Activated T-cell treated with anti-CD3 and anti-CD28 coated beads, Interleukin-2, amount 50 U/mL, for 4 hours (primary cell): ENCODE measurements around the gene OR6Q1. TPM values are rescaled to one million over a fixed set of nuclear protein-coding genes. Genes with fewer than 3 reads are reported as not detected.
"Not testable (repeated sequence)": the region's sequence is repeated elsewhere in the genome, so short reads cannot be mapped to it uniquely, and the experiment has no call there.

Experiments used
- ATAC-seq, 2 donors: fragments of 200-7000 bp; cut with Tn5 transposase; one replicate each; pipeline ENCODE4 v1.10.0; 2021
- DNase-seq: peaks from one replicate; pipeline ENCODE4 v3.0.0-alpha.2; 2020
- H3K27me3 Mint-ChIP-seq: one replicate; pipeline ENCODE4 v1.8.0; 2021; ENCODE audit warnings: low read depth, mixed read lengths
- H3K36me3 Mint-ChIP-seq: one replicate; pipeline ENCODE4 v1.8.0; 2022; ENCODE audit warnings: mixed read lengths; ENCODE audit not compliant: insufficient read depth
- H3K4me1 Mint-ChIP-seq: one replicate; pipeline ENCODE4 v1.8.0; 2021; ENCODE audit warnings: low read depth, mixed read lengths
- H3K4me3 Mint-ChIP-seq: one replicate; pipeline ENCODE4 v1.8.0; 2021; ENCODE audit warnings: mild to moderate bottlenecking, moderate library complexity, mixed read lengths
- H3K9me3 Mint-ChIP-seq: one replicate; pipeline ENCODE4 v1.8.0; 2021; ENCODE audit warnings: mixed read lengths
- total RNA-seq, 3 donors: library from RNA; stranded (reverse); gene quantifications; one replicate each; pipeline ENCODE4 v1.2.1, GENCODE V29; 2021

Gene OR6Q1
- not detected for total RNA-seq

DNA sequence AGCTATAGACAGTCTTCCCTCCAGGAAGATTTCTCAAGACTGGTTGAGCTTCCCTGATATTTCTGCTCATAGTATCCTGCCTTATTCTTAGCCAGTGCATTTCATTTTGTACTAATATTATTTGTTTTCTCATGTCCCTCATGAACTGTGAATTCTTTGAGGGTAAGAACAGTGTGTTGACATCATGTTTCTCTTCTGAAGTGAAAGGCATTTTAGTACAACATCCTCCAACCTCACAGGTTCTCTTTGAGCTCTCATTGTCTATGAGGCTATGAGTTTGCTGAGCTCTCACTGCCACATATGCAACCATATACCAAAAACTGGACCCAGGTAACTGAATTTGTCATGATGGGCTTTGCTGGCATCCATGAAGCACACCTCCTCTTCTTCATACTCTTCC is at the start of gene OR6Q1:
TSS of gene OR6Q1 (plus strand) at position 301 of the 400 bp plus-strand sequence. CDS start at position 301, 0 bp downstream.
- no peaks in the 10 kb centered on the region for H3K4me1 Mint-ChIP-seq
- ATAC-seq (no peak), DNase-seq (no peak)
- peaks cover 2% of the 10 kb centered on the region for H3K27me3 Mint-ChIP-seq
- no peak within 1 kb of the TSS for H3K4me3 Mint-ChIP-seq
- no peaks in the 10 kb centered on the region for H3K36me3 Mint-ChIP-seq
- no peaks in the 10 kb centered on the region for H3K9me3 Mint-ChIP-seq

GRCh38 chr11:57981536-57981935 is 49.2 kb upstream of the OR6Q1 start:
- Mint-ChIP-seq H3K27me3 (peaks cover 13% of the 10 kb centered on the region), H3K36me3 (no peaks in the 10 kb centered on the region), H3K4me1 (no peaks in the 10 kb centered on the region), H3K9me3 (no peaks in the 10 kb centered on the region), H3K4me3 (no peak overlapping the region)
- ATAC-seq: no peak
- no peak for DNase-seq

DNA sequence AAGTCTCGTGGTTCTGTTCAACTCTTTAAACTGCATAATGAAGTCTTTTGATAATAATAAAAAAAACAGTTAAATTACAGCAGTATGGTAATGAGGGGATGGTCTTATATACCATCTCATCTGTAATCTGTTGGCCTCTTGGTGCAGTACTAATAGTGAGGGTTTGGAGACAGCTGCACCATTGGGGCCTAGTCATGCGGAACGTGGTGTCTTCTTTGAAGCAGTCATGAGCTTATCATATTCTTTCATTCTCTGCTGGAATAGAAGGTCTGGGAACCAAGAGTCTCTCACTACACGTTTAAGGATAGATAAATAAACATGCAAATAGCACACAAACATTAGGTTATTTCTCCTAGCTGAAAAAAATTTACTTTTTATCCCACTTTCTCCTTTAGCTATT is 48.0 kb upstream of the OR6Q1 start:
- ATAC-seq (no peak), DNase-seq (no peak)
- no peaks in the 10 kb centered on the region for H3K4me1 Mint-ChIP-seq
- H3K4me3 Mint-ChIP-seq: no peak overlapping the region
- H3K9me3 Mint-ChIP-seq: no peaks in the 10 kb centered on the region
- peaks cover 13% of the 10 kb centered on the region for H3K27me3 Mint-ChIP-seq
- no peaks in the 10 kb centered on the region for H3K36me3 Mint-ChIP-seq

DNA sequence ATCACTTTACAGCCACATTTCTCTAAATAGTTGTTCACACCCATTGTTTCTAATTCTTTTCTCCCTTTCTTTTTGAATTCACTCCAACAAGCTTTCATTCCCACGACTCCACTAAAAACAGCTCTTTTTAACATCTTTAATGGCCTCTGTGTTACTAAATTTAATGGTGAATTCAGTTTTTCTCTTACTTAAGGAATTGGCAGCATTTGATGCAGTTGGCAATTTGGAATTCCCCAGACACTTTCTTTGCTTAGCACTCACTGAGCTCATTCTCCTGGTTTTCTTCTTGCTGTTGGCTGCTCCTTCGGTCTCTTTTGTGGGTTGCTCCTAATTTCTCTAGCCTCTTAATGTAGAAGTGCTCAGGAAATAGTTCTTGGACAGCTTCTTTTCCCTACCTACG is 47.6 kb upstream of the OR6Q1 start:
- Mint-ChIP-seq H3K36me3 (no peaks in the 10 kb centered on the region), H3K4me1 (no peaks in the 10 kb centered on the region), H3K9me3 (no peaks in the 10 kb centered on the region), H3K4me3 (no peak overlapping the region), H3K27me3 (peaks cover 13% of the 10 kb centered on the region)
- no peak for ATAC-seq
- no peak for DNase-seq

GRCh38 chr11:57999523-57999922 is 31.2 kb upstream of the OR6Q1 start:
- H3K4me1 Mint-ChIP-seq, H3K9me3 Mint-ChIP-seq, H3K36me3 Mint-ChIP-seq, ATAC-seq, DNase-seq, H3K4me3 Mint-ChIP-seq: not testable (repeated sequence)
- peaks cover 20% of the 10 kb centered on the region for H3K27me3 Mint-ChIP-seq

- H3K27me3 Mint-ChIP-seq: peaks cover 24% of the 10 kb centered on the region
- not testable (repeated sequence) for H3K36me3 Mint-ChIP-seq, H3K4me3 Mint-ChIP-seq, ATAC-seq, H3K9me3 Mint-ChIP-seq, H3K4me1 Mint-ChIP-seq, DNase-seq
Measured at GRCh38 chr11:58000021-58000420, 30.7 kb upstream of the OR6Q1 start.

- Mint-ChIP-seq H3K9me3 (no peaks in the 10 kb centered on the region), H3K27me3 (peaks cover 26% of the 10 kb centered on the region), H3K4me3 (no peak overlapping the region), H3K4me1 (peaks cover 3% of the 10 kb centered on the region), H3K36me3 (no peaks in the 10 kb centered on the region)
- DNase-seq (no peak), ATAC-seq (no peak)
Measured at GRCh38 chr11:58000699-58001098, 30.1 kb upstream of the OR6Q1 start.

DNA sequence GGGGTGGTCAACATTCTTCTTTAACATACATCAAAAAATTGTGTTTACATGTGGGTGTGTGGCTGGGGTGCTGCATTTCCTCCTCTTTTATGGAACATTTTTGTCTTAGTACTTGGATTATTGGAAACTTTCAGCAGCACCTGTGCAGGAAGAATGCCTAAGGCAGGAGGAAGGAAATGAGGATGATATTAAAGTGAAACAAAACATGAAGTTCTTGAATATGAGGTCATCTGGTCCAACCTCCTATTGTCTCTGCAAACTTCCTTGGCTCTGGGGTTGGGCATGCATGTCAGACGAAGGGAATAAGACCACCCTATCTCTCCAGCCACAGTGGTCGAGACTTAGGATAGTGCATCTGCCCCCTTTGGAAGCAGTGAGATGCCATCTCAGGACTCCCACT is 27.7 kb upstream of the OR6Q1 start:
- ATAC-seq (no peak), DNase-seq (no peak)
- Mint-ChIP-seq H3K27me3 (peaks cover 32% of the 10 kb centered on the region), H3K4me3 (no peak overlapping the region), H3K4me1 (peaks cover 3% of the 10 kb centered on the region), H3K9me3 (no peaks in the 10 kb centered on the region), H3K36me3 (no peaks in the 10 kb centered on the region)

DNA sequence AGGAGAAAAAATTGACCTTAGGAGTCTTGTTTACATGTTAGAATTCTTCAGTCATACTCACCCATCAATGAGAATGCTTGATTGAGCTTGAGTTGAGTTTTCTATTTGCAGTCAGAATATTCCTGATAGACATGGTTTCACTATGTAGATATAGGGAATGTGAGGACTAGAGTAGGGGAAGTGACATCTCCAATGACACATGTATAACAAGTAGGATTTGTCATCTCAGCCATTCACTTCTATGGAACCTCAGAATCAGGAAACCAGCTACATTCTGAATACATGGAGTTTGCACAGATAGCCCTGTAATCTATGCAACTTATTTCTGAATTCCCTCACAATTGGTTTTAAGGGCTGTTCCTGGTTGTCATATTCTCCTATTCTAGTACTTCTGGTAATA is 27.2 kb upstream of the OR6Q1 start:
- H3K9me3 Mint-ChIP-seq: no peaks in the 10 kb centered on the region
- peaks cover 32% of the 10 kb centered on the region for H3K27me3 Mint-ChIP-seq
- ATAC-seq (no peak), DNase-seq (no peak)
- H3K4me1 Mint-ChIP-seq: peaks cover 3% of the 10 kb centered on the region
- no peaks in the 10 kb centered on the region for H3K36me3 Mint-ChIP-seq
- no peak overlapping the region for H3K4me3 Mint-ChIP-seq

DNA sequence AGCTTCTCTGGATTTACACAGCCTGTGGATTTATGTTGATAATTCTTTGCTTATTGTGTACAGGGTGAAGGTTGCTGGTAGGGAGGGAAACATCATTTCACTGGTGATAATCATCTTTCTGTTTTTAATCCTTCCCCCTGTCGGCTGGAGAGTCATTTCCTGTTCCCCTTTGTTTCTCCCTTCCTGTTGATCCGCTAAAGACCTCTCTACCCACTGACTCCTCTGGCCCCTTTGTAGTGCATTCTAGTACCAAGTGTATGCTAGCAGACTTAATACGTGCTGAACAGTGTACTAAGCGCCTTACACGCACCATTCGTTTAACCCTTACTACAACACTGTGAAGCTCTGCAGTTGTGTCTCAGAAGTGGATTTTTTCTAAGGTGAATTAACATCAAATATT is 26.1 kb upstream of the OR6Q1 start:
- Mint-ChIP-seq H3K9me3 (no peaks in the 10 kb centered on the region), H3K36me3 (no peaks in the 10 kb centered on the region), H3K4me1 (peaks cover 3% of the 10 kb centered on the region), H3K4me3 (no peak overlapping the region), H3K27me3 (peaks cover 32% of the 10 kb centered on the region)
- ATAC-seq: no peak
- DNase-seq: no peak

DNA sequence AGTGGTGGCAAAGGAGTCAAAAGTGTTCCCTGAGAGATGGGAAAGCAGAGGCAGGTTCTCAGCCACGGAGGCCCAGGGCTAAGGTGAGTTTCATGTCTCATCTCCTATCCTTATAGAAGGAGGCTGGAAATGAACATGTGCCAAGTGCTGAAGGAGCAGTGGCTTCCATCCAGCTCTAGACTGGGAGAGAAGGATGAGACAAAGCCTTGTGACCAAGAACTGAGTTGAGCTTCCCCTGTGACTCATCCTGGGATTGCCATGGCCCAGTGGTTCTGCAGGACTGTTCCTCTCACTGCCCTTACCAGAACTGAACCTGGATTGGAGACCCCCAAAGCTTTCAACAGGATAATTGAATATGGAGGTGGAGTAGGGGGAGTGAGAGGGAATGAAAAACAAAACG is 23.8 kb upstream of the OR6Q1 start:
- no peaks in the 10 kb centered on the region for H3K36me3 Mint-ChIP-seq
- ATAC-seq (no peak), DNase-seq (no peak)
- peaks cover 3% of the 10 kb centered on the region for H3K4me1 Mint-ChIP-seq
- no peak overlapping the region for H3K4me3 Mint-ChIP-seq
- H3K9me3 Mint-ChIP-seq: no peaks in the 10 kb centered on the region
- H3K27me3 Mint-ChIP-seq: peaks cover 26% of the 10 kb centered on the region

DNA sequence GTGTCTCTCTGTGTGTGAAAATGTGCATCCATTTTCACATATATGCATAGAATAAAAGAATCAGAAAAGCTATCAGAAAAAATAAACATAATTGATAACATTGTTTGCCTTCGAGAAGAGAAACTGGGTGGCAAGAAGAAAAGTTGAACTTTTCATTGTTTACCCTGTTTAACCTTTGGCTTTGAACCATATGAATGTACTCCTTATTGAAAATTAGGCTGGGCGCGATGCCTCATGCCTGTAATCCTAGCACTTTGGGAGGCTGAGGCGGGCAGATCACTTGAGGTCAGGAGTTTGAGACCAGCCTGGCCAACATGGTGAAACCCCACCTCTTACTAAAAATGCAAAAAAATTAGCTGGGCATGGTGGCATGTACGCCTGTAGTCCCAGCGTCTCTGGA is 19.0 kb upstream of the OR6Q1 start:
- Mint-ChIP-seq H3K4me3 (no peak overlapping the region), H3K4me1 (no peaks in the 10 kb centered on the region), H3K27me3 (peaks cover under 1% of the 10 kb centered on the region), H3K36me3 (no peaks in the 10 kb centered on the region), H3K9me3 (no peaks in the 10 kb centered on the region)
- ATAC-seq (no peak), DNase-seq (no peak)

GRCh38 chr11:58023435-58023931 is 7.3 kb upstream of the OR6Q1 start, which contains the start of gene OR9Q1:
TSS of gene OR9Q1 (plus strand) at chr11:58023881. CDS start at chr11:58179445, 155,564 bp downstream.
- Mint-ChIP-seq H3K27me3 (no peaks in the 10 kb centered on the region), H3K9me3 (no peaks in the 10 kb centered on the region), H3K4me1 (no peaks in the 10 kb centered on the region), H3K4me3 (no peak within 1 kb of the TSS), H3K36me3 (no peaks in the 10 kb centered on the region)
- no peak for ATAC-seq
- DNase-seq: no peak

GRCh38 chr11:58024601-58025091 is 6.1 kb upstream of the OR6Q1 start:
- Mint-ChIP-seq H3K27me3 (no peaks in the 10 kb centered on the region), H3K36me3 (no peaks in the 10 kb centered on the region), H3K4me1 (no peaks in the 10 kb centered on the region), H3K4me3 (no peak overlapping the region), H3K9me3 (no peaks in the 10 kb centered on the region)
- no peak for ATAC-seq
- DNase-seq: no peak

DNA sequence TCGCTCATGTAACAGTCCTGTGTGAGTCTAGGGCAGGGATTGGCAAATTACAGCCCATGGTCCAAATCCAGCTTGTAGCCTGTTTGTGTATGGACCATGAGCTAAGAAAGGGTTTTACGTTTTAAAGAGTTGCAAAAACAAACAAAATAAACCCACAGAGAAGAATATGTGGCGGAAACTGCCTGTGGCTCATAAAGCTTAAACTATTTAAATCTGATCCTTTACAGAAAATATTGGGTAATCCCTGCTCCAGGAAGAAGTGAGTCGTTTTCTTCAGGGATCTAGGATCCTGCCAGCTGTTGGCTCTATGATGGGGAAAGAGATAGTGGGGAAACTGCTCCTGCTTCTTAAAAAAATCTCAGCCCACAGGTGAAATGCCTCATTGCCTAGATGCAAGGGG is 3.4 kb upstream of the OR6Q1 start:
- H3K4me3 Mint-ChIP-seq: no peak overlapping the region
- H3K27me3 Mint-ChIP-seq: peaks cover 2% of the 10 kb centered on the region
- H3K36me3 Mint-ChIP-seq: no peaks in the 10 kb centered on the region
- H3K4me1 Mint-ChIP-seq: no peaks in the 10 kb centered on the region
- ATAC-seq (no peak), DNase-seq (no peak)
- H3K9me3 Mint-ChIP-seq: no peaks in the 10 kb centered on the region
